AG09309 (cell line): Measurements from ENCODE around the gene TMEM135.
A peak's percentile ranks its signal among the peaks of the same experiment; 100 is the strongest.

Experiments used
- DNase-seq: peaks from one replicate; pipeline ENCODE4 v3.0.0-alpha.2; 2010; ENCODE audit warnings: low read depth
- H3K4me3 ChIP-seq: 2 replicates; pipeline ENCODE4 v1.5.1; 2011; ENCODE audit warnings: mild to moderate bottlenecking, low read depth, low read length, moderate library complexity; ENCODE audit not compliant: control insufficient read depth
- CTCF ChIP-seq: IDR thresholded peaks from 2 replicates; pipeline ENCODE4 v1.5.1; 2011; ENCODE audit warnings: mild to moderate bottlenecking, low read depth, low read length, inconsistent platforms; ENCODE audit not compliant: insufficient read depth, control insufficient read depth; ENCODE audit errors: missing control alignments

The TMEM135 gene

DNA sequence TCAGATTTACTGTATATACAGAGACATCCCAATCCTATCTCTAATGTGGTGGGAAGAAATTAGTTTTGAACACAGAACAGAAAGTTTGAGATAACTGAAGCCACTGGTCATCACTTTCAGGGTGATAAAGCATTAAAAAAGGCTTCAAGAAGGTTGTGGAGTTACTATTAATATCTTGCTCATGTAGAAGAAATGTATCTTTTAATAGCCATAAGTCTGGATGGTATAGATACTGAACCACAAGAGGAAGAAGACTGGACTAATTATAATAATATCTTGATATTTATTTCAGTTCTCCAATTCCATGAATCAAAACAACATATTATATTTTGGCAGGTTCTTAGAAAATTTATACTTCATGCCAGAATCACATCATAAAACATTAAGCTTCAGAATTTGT is 137.1 kb downstream of the TMEM135 start:
- no peak for DNase-seq
- no peak overlapping the region for H3K4me3 ChIP-seq
- no peak for TF ChIP-seq CTCF

DNA sequence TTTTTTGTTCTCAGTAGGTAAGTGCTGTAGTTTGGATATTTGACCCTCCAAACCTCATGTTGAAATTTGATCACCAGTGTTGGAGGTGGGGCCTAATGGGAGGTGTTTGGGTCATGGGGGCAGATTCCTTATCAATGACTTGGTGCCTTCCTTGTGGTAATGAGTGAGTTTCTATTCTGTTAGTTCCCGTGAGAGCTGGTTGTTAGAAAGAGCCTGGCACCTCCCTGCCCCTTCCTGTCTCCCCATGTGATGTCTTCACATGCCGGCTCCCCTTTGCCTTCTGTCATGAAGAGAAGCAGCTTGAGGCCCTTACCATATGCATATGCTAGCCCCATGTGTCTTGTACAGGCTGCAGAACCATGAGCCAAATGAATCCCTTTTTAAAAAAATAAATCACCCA is 138.3 kb downstream of the TMEM135 start:
- TF ChIP-seq CTCF, result no peak
- DNase-seq, result no peak
- H3K4me3 ChIP-seq, result no peak overlapping the region

GRCh38 chr11:87179621-87180020 is 141.9 kb downstream of the TMEM135 start:
- no peak for TF ChIP-seq CTCF
- H3K4me3 ChIP-seq, result no peak overlapping the region
- DNase-seq, result no peak

- DNase-seq, result peak; percentile 14
- no peak for TF ChIP-seq CTCF
- no peak overlapping the region for H3K4me3 ChIP-seq
Measured at GRCh38 chr11:87180742-87181141, 143.0 kb downstream of the TMEM135 start.

- TF ChIP-seq CTCF, result no peak
- DNase-seq, result no peak
- H3K4me3 ChIP-seq, result no peak overlapping the region
Measured at GRCh38 chr11:87181143-87181542, 143.4 kb downstream of the TMEM135 start.

DNA sequence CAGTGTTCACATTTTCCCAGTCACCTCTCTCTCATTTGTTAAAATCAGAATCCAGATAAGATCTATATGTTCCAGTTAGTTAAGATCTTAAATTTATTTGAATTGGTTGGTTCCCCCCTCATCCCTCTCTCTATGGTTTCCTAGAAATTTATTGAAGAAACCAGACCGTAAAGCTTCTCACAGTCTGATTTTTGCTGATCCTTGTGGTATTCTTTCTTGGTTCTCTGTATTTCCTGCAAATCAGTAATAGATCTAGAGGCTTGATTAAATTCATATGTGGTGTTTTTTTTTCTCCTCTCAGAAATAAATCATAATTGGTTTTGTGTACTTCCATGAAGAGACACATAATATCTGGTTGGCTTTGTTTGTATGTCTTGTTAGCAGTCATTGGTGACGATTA is 147.5 kb downstream of the TMEM135 start:
- DNase-seq, result no peak
- H3K4me3 ChIP-seq, result no peak overlapping the region
- no peak for TF ChIP-seq CTCF

- DNase-seq, result no peak
- TF ChIP-seq CTCF, result no peak
- no peak overlapping the region for H3K4me3 ChIP-seq
Measured at GRCh38 chr11:87187076-87187475, 149.3 kb downstream of the TMEM135 start.
